PC-9 (cell line): ENCODE data around the gene TMEM63C.

Experiments
- CTCF ChIP-seq: fragments of 200-600 bp; sonication (generic); conservative IDR thresholded peaks from 2 replicates; pipeline ENCODE4 v1.6.1; 2017; ENCODE audit warnings: mixed run types, antibody characterized with exemption, mild to moderate bottlenecking, moderate library complexity
- EZH2 ChIP-seq: fragments of 200-600 bp; sonication (generic); IDR thresholded peaks from 2 replicates; pipeline ENCODE4 v1.8.0; 2017; ENCODE audit warnings: antibody characterized with exemption, low read depth

GRCh38 chr14:77306851-77307496 is 125.4 kb downstream of the TMEM63C start:
- TF ChIP-seq EZH2 (no peak), CTCF (no peak)
